HG03439 (cell line): ENCODE data around the gene ABCD1.
"Not testable (repeated sequence)": the region's sequence is repeated elsewhere in the genome, so short reads cannot be mapped to it uniquely, and the experiment has no call there.

ENCODE experiments used
- ATAC-seq: cut with Tn5 transposase; IDR thresholded peaks from one replicate; pipeline ENCODE4 v1.9.1; 2021; ENCODE audit warnings: mild to moderate bottlenecking, moderate library complexity; ENCODE audit not compliant: unreplicated experiment

The ABCD1 gene

DNA sequence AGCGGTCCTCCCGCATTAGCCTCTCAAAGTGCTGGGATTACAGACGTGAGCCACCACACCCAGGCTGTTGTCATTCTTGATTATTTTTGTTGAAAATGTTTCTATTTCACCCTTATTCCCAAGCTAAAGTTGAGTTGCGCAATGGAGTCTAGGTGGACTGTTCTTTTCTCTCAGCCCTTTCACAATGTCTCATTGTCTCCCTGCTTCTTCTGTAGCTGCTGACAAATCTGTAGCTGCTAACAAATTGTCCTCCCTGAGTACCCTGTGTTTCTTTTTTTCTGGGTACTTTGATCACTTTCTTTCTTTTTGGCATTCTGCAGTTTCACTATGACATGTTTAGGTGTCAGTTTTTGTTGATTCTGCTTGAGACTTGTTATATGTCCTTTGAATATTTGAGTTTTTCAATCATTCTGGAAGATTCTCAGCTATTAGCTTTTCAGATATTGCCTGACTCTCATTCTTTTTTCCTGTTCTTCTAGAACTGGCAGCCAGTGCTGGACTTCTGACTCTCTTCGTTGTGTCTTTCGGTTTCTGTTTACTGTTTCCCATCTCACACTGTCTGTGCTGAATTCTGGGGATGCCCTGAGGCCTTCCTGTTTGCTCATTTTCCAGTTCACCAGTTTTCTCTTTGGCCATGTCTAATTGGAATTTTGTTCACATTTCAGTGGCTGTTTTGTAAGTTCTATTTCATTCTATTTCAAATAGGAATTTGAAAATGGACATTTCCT lies 6.6 kb downstream of the ABCD1 start:
- ATAC-seq, result no peak

DNA sequence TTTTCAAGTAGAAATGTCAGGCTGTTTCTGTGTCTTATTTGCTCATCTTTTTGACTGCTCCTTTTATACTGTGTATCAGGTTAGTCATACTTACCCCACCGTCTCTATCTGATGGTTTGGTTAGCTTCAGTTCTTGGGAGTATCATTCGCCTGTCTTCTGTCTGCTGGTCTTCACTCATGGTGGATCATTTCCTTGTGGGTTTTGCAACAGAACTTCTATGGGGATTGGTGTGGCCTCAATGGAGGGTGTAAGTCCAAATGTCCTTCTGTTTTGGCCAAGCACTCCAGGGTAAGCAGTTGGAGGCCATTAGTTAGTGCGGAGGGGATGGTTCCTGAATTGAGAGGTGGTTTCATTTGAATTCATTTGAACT lies 7.2 kb downstream of the ABCD1 start:
- ATAC-seq, result no peak

DNA sequence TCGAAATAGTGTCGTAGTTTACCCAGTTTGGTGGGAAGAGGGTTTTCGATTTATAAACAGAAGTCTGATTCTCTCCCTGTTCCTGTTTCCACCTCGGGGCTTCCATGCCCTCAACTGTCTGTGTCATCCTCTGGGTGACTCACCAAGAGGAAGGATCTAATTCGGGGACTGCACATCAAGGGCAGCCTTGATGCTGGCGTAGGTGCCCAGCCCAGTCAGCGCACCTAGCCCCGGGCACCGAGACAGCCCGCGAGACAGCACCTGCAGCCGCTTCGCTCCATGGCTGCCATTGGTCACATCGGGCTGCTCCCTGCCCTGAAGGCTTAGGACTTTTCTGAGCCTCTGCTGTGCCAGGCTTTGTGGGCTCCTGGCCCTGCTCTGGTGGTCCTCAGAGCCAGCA lies 7.7 kb downstream of the ABCD1 start:
- no peak for ATAC-seq

DNA sequence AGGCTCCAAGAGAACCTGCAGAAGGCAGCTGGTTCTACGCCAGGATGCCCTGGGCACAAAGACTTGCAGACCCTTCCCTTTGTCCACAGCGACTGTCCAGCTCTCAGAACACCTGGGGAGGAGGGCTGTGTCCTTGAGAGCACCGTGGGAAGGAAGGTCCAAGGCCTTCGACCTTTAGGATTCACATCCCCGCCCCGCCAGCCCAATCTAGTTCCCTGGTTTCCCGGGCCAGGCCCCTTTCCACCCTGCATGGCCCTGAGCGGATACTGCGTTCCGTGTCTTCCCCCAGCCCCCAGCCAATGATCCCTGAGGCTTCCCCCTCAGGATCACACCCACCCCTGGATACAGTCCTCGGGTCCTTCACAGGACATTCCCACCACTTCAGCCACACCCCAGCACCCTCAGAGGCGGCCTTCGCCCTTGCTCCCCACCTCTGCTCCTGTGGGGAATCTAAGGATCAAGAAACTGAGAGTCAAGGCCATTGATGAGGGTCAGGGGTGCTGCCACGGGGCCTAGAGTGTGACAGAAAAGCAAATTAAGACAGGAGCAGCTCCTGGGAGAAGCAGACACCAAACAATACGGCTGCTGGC lies 9.1 kb downstream of the ABCD1 start:
- no peak for ATAC-seq

DNA sequence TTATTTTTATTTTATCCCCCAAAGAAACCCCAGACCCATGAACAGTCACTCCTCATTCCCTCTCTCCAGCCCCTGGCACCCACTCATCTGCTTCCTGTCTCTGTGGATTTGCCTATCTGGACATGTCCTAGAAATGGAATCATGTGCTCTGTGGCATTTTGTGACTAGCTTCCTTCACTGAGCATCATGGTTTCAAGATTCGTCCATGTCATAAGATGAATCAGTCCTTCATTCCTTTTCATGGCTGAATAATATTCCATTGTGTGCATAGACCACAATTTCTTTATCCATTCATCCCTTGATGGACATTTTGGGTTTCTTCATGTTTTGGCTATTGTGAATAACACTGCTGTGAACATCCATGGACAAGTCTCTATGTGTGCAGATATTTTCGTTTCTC lies 10.2 kb downstream of the ABCD1 start:
- no peak for ATAC-seq

DNA sequence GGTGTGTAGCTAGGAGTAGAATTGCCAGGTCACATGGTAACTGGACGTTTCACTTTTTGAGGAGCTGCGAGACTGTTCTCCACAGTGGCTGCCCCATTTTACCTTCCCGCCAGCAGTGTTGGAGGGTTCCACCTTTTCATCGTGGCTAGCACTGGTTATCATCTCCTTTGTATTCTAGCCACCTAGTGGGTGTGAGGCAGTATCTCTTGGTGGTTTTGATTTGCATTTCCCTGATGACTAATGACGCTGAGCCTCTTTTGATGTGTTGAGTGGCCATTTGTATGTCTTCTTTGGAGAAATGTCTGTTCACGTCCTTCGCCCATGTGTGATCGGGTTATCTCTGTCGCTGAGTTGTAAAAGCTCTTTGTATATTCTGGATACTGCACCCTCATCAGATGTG lies 10.6 kb downstream of the ABCD1 start:
- no peak for ATAC-seq

DNA sequence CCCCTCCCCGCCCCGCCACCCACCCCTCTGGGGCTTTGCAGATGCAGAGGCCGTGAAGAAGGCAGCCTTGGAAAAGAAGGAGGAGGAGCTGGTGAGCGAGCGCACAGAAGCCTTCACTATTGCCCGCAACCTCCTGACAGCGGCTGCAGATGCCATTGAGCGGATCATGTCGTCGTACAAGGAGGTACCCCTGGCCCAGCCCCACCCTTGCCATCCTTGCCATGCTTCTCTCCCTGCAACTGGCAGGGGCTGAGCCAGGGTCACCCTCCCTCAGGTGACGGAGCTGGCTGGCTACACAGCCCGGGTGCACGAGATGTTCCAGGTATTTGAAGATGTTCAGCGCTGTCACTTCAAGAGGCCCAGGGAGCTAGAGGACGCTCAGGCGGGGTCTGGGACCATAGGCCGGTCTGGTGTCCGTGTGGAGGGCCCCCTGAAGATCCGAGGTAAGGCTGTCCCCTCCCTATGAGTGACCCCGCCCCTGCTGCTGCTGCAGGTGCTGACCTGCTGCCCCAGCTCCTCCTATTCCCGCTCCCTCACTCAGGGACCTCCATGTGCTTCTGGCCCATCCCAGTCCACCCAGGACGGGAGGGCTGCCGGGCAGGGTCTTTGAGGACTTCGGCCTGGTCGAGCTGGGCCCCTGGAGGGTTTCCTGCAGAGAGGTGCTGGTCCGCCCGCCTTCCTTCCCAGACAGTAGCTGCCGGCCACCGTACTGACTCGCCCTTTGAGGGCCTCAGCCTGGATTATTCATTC lies 11.6 kb downstream of the ABCD1 start:
- ATAC-seq, result no peak

DNA sequence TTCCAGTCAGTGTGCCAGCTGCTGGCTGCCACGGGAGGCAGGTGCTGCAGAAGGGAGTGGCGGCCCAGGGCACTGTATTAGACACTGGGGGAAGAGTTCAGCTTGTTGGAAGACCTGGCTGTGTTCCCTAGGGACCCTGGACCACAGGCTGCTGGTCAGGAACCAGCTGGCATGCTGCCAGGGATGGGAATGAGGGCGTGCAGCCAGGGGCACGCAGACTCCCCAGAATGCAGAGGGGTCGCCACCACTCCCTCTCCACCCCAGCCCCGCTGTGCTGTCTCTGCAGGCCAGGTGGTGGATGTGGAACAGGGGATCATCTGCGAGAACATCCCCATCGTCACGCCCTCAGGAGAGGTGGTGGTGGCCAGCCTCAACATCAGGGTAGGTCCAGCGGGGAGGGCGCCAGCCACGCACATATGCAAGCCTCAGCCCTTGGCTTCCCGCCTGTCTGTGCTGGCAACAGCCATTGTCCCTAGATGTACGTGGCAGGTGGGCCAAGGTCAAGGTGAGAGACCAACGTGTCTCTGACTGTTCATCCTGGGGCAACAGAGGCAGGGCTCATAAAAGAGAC lies 12.3 kb downstream of the ABCD1 start:
- ATAC-seq, result no peak

DNA sequence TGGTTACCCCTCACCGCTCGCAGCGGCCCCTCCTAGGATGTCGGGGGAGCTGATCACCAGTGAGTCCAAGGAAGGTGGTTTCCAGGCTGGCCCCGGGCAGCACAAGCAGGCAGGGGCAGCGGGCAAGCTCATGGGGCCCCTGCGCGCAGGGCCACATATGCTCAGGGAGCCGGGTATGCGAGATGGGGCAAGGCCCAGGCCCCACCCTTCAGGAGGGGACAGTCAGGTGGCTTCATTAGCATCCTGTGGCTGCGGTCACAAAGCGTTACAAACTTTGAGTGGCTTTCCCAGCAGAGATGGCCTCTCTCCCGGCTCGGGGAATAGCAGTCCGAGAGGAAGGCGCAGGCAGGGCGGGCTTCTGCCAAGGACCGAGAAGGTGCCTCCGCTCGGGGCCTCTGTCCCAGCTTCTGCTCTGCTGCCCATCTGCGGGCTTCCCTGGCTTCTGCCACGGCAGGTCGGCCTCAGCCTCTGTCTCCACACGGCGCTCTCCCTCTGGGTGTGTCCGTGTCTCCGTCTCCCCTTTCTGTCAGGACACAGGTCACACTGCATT lies 13.5 kb downstream of the ABCD1 start:
- no peak for ATAC-seq

DNA sequence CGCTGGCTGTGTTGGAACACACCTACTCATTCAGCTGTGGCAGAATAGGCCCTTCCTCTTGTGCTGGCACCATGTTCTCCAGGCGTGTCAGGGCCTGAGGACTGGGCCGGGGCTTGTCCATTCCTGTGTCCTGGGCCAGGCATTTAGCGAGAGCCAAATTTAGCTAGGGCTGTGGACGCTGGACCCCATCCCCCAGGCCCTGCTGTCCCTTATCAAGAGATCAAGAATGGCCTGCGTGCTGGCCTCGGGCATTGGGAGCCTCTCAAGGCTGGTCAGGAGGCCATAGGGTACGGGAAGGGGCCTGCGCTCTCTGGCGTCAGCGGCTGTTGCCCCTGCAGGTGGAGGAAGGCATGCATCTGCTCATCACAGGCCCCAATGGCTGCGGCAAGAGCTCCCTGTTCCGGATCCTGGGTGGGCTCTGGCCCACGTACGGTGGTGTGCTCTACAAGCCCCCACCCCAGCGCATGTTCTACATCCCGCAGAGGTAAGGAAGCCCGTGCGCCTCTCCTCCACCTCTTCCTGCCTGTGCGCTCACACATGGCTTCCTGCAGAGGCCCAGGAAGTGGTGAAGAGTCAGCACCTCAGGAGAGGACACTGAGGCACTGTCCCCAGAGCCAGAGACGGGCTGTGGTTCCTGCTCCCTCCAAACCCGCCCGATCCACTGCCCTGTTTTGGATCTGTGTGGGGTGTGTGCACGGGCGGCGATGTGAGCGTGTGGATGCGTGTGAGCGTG lies 15.3 kb downstream of the ABCD1 start:
- ATAC-seq, result no peak

DNA sequence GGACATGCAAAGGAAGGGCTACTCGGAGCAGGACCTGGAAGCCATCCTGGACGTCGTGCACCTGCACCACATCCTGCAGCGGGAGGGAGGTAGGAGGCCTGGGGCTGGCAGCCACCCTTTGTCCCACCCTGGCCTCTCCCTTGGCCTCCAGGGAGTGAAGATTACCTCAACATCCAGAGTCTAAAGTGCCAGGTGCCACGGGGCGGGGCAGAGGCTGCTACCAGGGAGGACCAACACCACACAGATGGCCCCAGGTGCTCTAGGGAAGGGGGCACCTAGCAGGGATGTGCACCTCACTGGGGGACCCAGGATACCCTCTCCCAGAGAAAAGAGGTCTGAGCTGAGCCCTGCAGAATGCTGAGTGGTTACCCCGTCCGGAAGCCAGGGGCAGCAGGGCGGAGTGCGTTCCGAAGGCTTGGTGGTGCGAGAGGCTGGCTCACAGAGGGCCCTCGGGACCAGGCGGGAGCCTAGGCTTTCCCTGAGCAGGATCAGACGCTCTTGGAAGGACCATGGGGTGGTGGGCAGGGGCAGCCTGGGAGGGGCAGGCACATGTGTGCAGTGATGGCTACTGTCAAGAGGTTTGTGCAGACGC lies 16.1 kb downstream of the ABCD1 start:
- no peak for ATAC-seq

DNA sequence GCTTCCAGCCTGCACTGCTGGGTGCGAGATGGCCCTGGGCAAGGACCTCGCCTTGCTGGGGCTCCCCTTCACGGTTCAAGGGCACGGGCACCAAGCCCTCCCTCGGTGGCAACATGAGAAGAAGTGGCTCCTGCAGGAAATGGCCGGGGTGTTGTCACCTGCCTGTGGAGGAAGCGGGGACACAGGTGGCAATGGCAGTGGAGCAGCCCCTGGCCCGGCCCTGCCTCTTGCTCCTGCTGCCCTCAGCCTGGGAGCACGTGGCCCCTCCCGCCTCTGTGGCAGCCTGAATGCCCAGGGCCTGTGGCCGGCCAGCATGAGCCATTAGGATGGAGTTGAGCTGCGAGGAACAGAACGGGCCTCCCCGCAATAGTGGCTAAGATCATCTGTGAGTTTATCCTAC lies 16.8 kb downstream of the ABCD1 start:
- no peak for ATAC-seq

DNA sequence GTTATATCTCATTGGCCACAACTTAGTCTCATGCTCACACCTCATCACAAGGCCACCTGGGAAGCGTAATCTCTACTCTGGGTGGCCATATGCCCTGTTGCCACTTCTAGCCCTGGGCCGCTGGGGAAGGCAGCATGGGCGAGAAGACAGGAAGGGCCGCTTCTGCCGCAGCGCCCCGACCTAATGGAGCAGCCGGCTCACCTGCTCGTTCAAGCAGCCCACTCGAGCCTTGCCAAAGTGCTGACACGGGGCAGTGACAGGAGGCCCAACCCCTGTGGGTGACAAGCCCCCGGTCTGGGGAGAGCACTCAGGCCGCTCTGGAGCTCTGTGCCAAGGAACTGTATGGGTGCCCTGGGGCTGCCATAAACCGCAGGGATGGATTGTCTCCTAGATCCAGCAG lies 17.5 kb downstream of the ABCD1 start:
- not testable (repeated sequence) for ATAC-seq

DNA sequence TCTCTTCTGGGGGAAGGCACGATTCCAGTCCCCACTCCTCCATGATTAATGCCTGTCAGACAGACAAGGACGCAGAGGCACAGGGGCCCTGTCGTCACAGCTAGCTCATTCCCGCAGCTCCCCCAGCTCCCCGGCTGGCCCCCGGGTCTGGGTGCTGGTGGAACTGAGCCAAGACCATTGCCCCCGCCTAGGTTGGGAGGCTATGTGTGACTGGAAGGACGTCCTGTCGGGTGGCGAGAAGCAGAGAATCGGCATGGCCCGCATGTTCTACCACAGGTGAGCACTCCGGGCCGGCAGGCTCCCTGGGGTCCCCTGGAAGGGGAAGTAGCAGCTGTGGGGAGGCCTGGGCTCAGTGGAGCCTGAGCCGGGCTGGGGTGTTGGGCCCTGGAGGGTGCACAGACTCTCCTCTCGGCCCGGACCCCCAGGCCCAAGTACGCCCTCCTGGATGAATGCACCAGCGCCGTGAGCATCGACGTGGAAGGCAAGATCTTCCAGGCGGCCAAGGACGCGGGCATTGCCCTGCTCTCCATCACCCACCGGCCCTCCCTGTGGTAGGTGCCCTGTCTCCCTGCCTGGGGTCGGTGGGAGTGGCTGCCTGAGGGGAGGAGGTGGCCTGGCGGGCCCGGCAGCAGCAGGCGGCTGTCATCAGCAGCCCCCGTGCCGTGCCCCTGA lies 18.3 kb downstream of the ABCD1 start:
- ATAC-seq, result not testable (repeated sequence)

DNA sequence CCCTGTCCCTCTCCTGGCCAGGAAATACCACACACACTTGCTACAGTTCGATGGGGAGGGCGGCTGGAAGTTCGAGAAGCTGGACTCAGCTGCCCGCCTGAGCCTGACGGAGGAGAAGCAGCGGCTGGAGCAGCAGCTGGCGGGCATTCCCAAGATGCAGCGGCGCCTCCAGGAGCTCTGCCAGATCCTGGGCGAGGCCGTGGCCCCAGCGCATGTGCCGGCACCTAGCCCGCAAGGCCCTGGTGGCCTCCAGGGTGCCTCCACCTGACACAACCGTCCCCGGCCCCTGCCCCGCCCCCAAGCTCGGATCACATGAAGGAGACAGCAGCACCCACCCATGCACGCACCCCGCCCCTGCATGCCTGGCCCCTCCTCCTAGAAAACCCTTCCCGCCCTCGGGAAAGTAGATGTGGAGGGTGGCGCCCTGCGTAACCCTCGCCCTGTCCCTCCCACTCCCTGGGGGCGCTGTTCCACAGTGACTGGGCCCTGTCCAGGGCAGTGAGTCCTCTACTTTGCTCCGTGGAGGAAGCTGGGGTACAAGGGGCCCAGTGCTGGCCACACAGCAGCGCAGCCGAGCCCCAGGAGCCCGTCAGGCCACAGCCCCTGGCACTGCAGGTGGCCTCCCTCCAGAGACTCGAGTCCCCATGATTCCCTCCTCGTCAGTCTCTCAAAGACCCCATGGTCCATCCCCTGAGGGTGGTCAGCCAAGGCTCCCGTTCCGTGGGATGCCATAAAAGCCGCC lies 19.0 kb downstream of the ABCD1 start:
- not testable (repeated sequence) for ATAC-seq

DNA sequence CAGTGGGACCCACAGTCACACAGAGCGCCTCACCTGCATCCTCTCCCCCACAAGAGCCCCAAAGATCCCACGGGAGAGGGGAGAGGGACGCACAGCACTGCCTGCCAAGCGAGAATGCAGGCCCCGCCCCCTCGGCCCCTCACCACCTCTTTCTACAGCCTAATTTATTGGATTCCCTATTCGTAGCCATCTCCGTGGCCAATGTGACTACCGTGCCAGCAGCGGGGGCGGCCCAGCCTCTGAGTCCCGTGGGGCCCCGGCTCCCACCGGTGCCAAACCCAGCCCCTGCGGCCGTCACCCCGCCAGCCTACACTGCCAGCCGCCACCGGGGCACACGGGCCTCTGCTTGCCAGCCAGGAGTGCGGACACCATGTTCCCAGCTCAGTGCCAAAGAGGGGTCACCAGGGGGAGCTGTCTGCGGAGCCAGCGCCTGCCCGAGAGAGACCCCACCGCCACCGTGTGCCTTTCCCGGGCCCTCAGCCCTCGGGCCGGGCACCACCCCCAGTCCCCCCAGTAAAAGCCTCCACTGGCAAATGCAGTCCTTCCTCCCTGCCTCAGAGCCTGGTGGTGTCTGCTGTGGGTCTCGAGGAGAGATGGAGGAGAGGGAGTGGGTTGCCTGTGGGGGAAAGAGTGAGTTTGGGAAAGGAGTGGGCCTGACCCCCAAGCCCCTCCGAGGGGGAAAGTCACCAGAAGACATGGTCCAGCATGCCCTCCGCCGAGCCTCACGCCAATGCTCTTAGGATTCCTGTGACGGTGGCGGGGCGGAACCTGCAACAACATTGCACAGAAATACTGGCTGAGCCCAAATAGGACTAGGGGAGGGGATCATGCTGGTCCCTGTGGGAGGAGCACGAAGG lies 19.8 kb downstream of the ABCD1 start:
- no peak for ATAC-seq

DNA sequence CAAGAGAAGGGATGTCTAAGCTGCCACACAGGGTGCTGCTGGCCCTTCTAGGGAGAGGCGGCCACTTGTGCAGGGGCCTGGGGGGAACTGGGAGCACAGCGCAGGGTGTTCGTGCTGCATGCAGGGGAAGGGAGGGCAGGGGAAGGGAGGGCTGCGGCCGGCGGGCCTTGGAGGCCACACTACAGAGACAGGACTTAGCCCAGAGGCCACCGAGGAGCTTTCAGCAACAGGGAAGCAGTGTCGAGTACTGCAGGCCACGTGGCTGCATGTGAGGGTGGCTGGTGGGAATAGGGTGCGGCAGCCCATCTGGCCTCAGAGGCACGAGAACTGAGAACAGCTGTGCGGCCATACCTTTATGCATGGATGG lies 20.4 kb downstream of the ABCD1 start:
- ATAC-seq, result not testable (repeated sequence)

DNA sequence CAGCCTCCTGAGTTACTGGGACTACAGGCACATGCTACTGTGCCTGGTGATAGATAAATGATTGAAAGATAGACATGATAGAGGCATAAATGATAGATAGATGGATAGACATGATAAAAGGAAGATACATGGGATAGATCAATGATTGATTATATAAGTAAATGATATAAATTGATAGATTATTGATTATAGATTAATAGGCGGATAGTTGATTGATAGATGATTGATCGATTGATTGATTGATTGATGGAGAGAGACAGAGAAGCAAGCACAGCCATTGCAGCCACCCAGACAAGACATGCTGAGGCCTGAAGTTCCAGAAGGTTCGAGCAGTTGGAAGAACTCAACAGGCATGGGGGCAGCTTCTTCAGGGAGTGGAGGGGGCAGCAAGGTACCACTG lies 21.7 kb downstream of the ABCD1 start:
- ATAC-seq, result no peak
